HK-2 (cell line): ENCODE results near the gene CORO6.

Source experiments
- DNase-seq: peaks from one replicate; pipeline ENCODE4 v3.0.0-alpha.2; 2018; ENCODE audit not compliant: unreplicated experiment

Gene CORO6

GRCh38 chr17:29613352-29613837 lies 9.3 kb downstream of the CORO6 start:
- DNase-seq, result no peak

- DNase-seq, result no peak
These were observed 10.1 kb downstream of the CORO6 start for GRCh38 chr17:29612404-29613280.

GRCh38 chr17:29612094-29612403 lies 10.7 kb downstream of the CORO6 start:
- no peak for DNase-seq

GRCh38 chr17:29611351-29612093 lies 11.2 kb downstream of the CORO6 start:
- DNase-seq, result no peak

- no peak for DNase-seq
These were observed 12.3 kb downstream of the CORO6 start for GRCh38 chr17:29610395-29610794.

GRCh38 chr17:29608986-29609385 lies 13.7 kb downstream of the CORO6 start:
- DNase-seq, result no peak

GRCh38 chr17:29607557-29608195 lies 15.0 kb downstream of the CORO6 start:
- no peak for DNase-seq

- no peak for DNase-seq
These were observed 19.5 kb downstream of the CORO6 start for GRCh38 chr17:29603109-29603674.

- no peak for DNase-seq
These were observed 25.1 kb downstream of the CORO6 start for GRCh38 chr17:29597361-29598172.

GRCh38 chr17:29596811-29597210 lies 25.9 kb downstream of the CORO6 start:
- DNase-seq, result no peak

GRCh38 chr17:29595943-29596774 lies 26.6 kb downstream of the CORO6 start:
- DNase-seq, result no peak

- DNase-seq, result no peak
These were observed 27.4 kb downstream of the CORO6 start for GRCh38 chr17:29595107-29595942.

GRCh38 chr17:29594519-29595090 lies 28.1 kb downstream of the CORO6 start:
- DNase-seq, result no peak

GRCh38 chr17:29593591-29594518 lies 28.9 kb downstream of the CORO6 start:
- peak; percentile 31 for DNase-seq

GRCh38 chr17:29592850-29593551 lies 29.7 kb downstream of the CORO6 start, which contains the start of gene ANKRD13B:
Gene ANKRD13B, plus strand, starts transcription at chr17:29593132. Its CDS starts 490 bp downstream, at chr17:29593622.
- peak; percentile 39 for DNase-seq

GRCh38 chr17:29591737-29592608 lies 30.7 kb downstream of the CORO6 start:
- peak; percentile 91 for DNase-seq
